Stimulated activated CD8-positive, alpha-beta memory T cell treated with anti-CD3 and anti-CD28 coated beads, Interleukin-15, amount 100 ng/mL, for 48 hours (primary cell): Measurements from ENCODE around the gene LDLRAD2.

Experiments used
- DNase-seq, 2 donors: peaks; one replicate each; pipeline ENCODE4 v3.0.0-alpha.2; 2020; ENCODE audit warnings: low read depth in 2 of 2

LDLRAD2 gene

GRCh38 chr1:21860971-21861370, 48.9 kb downstream of the LDLRAD2 start:
- no peak for DNase-seq

GRCh38 chr1:21861602-21862429, 49.8 kb downstream of the LDLRAD2 start:
- no peak for DNase-seq

- DNase-seq, result no peak
Measured at GRCh38 chr1:21863981-21864380, 51.9 kb downstream of the LDLRAD2 start.

- no peak for DNase-seq
Measured at GRCh38 chr1:21864730-21865129, 52.7 kb downstream of the LDLRAD2 start.

GRCh38 chr1:21865609-21865942, 53.5 kb downstream of the LDLRAD2 start:
- no peak for DNase-seq

- no peak for DNase-seq
Measured at GRCh38 chr1:21865943-21866706, 54.1 kb downstream of the LDLRAD2 start.

- no peak for DNase-seq
Measured at GRCh38 chr1:21866707-21867043, 54.6 kb downstream of the LDLRAD2 start.

GRCh38 chr1:21867451-21867996, 55.5 kb downstream of the LDLRAD2 start:
- DNase-seq, result no peak

GRCh38 chr1:21868482-21868881, 56.4 kb downstream of the LDLRAD2 start:
- no peak for DNase-seq

- no peak for DNase-seq
Measured at GRCh38 chr1:21868941-21869454, 56.9 kb downstream of the LDLRAD2 start.

GRCh38 chr1:21869620-21870121, 57.6 kb downstream of the LDLRAD2 start:
- no peak for DNase-seq

GRCh38 chr1:21870611-21871010, 58.5 kb downstream of the LDLRAD2 start:
- DNase-seq, result no peak

- no peak for DNase-seq
Measured at GRCh38 chr1:21871943-21872342, 59.9 kb downstream of the LDLRAD2 start.

GRCh38 chr1:21872445-21873079, 60.5 kb downstream of the LDLRAD2 start:
- DNase-seq, result no peak

GRCh38 chr1:21873174-21873573, 61.1 kb downstream of the LDLRAD2 start:
- DNase-seq, result no peak

- no peak for DNase-seq
Measured at GRCh38 chr1:21873761-21874160, 61.7 kb downstream of the LDLRAD2 start.

GRCh38 chr1:21874328-21874727, 62.3 kb downstream of the LDLRAD2 start:
- DNase-seq, result no peak
